GM13977 (cell line): Measurements from ENCODE around the gene NHLRC4.

Experiments used
- DNase-seq: peaks from one replicate; pipeline ENCODE4 v3.0.0; 2012; ENCODE audit warnings: low spot score
- in situ Hi-C: fragments of 300-500 bp; cut with MboI; formaldehyde crosslinking; loops from one replicate; pipeline ENCODE4 v1.12.0; 2022; ENCODE audit warnings: low sequenced_read_pairs, low pct_unique_long_range_greater_than_20kb, mixed read lengths, inconsistent platforms; ENCODE audit not compliant: unreplicated experiment
- TF ChIP-seq, protein P1 (sequence below): IDR thresholded peaks from 2 replicates; pipeline ENCODE4 v1.5.1; 2012; ENCODE audit warnings: mild to moderate bottlenecking, control low read depth; ENCODE audit not compliant: insufficient read depth; ENCODE audit errors: extremely low read depth, missing control alignments

NHLRC4 gene

DNA sequence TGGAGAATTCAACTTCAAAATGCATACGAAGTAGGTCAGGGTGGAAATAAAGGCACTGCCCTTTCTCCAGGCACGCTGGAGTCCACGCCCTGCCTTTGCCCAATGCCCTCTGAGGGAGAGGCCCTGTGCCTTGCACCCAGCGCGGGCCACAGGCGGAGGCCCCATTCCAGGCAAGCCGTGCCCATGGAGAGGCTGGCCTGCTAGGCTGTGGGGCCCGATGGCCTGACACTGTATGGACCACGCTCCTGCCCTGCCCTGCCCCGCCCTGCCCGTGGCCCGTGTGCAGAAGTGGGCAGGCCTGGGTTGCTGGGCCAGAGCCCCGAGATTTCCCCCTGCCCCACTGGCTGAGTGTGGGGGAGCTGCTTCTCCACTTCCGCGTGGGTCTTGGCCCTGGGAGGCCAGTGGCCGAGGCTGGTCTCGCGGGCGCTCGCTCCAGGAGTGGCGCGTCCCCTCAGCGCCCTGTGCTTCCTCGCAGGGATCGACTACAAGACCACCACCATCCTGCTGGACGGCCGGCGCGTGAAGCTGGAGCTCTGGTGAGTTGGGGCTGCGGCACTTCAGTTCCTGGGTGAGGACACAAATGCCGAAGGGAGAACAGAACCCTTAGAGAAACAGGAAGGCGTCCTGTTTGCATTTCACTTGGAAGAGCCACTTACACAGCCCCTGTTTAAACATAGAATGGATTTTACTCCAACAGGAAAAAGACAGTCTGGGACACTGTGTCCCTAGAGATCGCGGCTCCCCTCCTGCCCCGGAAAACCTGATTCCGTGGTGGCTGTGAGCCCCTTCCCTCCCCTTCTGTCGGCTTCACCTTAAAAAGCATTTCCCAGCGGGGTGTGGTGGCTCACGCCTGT is 50.2 kb downstream of the NHLRC4 start:
- TF ChIP-seq, protein P1, sequence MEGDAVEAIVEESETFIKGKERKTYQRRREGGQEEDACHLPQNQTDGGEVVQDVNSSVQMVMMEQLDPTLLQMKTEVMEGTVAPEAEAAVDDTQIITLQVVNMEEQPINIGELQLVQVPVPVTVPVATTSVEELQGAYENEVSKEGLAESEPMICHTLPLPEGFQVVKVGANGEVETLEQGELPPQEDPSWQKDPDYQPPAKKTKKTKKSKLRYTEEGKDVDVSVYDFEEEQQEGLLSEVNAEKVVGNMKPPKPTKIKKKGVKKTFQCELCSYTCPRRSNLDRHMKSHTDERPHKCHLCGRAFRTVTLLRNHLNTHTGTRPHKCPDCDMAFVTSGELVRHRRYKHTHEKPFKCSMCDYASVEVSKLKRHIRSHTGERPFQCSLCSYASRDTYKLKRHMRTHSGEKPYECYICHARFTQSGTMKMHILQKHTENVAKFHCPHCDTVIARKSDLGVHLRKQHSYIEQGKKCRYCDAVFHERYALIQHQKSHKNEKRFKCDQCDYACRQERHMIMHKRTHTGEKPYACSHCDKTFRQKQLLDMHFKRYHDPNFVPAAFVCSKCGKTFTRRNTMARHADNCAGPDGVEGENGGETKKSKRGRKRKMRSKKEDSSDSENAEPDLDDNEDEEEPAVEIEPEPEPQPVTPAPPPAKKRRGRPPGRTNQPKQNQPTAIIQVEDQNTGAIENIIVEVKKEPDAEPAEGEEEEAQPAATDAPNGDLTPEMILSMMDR: no peak
- no peak for DNase-seq
- in situ Hi-C loops: no loop called here

DNA sequence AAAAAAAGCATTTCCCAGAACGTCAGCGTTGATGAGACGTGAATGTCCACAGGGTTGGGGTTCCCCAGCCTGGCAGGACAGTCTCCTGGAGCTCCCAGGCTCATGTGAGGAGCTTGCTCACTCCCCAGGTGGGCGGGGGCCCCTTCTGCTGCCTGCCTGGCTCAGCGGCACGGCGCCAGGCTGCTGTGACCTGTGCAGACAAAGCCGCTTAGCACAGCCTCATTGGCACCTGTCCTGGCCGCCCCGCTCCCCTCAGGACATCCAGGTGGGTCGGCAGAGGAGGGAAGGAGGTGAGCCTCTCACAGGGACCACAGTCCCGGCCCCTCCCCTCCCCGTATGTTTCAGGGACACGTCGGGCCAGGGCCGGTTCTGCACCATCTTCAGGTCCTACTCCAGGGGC is 51.0 kb downstream of the NHLRC4 start:
- in situ Hi-C loops: no loop called here
- DNase-seq: no peak
- TF ChIP-seq, protein P1: no peak
